ENCODE data around the gene ETV7.

The ETV7 gene

DNA sequence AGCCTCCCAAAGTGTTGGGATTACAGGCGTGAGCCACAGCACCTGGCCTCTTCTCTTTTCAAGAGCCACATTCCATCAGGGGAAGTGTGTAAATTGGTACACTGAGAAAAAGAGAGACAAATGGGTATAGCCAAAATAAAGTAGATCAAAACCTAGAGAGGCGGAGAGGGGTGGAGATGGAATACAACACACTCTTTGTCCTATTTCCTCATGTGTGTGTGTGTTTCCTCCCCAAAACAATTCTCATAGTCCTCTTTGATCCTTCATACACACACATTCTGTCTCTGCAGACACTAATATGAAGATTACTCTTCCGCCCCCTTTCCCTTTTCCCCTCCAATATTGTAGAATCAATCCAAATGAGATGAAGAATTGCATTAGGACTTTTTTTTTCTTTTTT lies 39.2 kb upstream of the ETV7 start:
- DNase-seq (ENCODE audit: low spot score) = no peak
- no peak for TF ChIP-seq CTCF (IDR thresholded peaks at IDR 0.05; ENCODE audit: borderline replicate concordance, control extremely low read depth, extremely low read depth, insufficient read depth, missing control alignments)
- in situ Hi-C loops (cut with MboI; ENCODE audit: low sequenced_read_pairs, unreplicated experiment) = no loop called here

- peak; percentile 61 for TF ChIP-seq CTCF (IDR thresholded peaks at IDR 0.05; ENCODE audit: borderline replicate concordance, control extremely low read depth, extremely low read depth, insufficient read depth, missing control alignments)
- in situ Hi-C loops (cut with MboI; ENCODE audit: low sequenced_read_pairs, unreplicated experiment) = no loop called here
- peak; percentile 97 for DNase-seq (ENCODE audit: low spot score)
These were observed 35.8 kb upstream of the ETV7 start for GRCh38 chr6:36423101-36423824.

DNA sequence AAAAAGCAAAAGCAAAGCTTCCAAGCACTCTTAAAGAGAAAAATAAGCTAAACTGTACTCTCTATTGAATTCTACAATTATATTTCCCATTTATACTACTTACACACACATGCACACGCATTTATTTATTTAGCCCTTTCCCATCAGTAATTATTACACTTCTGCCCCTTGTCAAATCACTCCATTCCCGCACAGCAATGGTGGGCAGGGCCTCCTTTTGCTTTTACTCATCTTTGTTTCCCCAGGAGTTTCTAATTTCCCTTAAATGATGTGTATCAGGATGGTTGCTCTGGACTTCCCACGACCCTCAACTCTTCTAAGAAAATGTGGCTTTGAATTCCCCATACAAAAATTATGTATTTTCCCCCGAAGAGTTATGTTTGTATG lies 35.2 kb upstream of the ETV7 start:
- DNase-seq (ENCODE audit: low spot score) = no peak
- TF ChIP-seq CTCF (IDR thresholded peaks at IDR 0.05; ENCODE audit: borderline replicate concordance, control extremely low read depth, extremely low read depth, insufficient read depth, missing control alignments) = no peak
- in situ Hi-C loops (cut with MboI; ENCODE audit: low sequenced_read_pairs, unreplicated experiment) = no loop called here

DNA sequence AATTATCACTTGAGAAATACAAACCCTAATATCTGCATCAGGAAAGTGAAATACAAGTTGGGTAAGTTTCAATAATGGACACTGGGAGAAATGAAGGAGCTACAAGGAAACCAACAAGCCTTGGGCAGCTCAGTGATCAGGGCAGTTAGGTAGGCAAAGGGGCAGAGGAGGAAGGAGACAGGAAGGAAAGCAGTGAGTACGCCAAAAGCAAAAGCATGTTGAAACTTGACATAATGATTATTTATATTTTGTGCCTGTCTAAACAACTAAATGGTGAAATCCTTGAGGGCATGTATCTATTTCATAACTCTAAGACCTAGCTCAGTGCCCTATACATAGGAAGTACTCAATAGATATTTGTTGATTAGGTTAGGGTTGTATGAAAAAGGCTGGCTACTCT lies 31.8 kb upstream of the ETV7 start:
- TF ChIP-seq CTCF (IDR thresholded peaks at IDR 0.05; ENCODE audit: borderline replicate concordance, control extremely low read depth, extremely low read depth, insufficient read depth, missing control alignments) = no peak
- in situ Hi-C loops (cut with MboI; ENCODE audit: low sequenced_read_pairs, unreplicated experiment) = no loop called here
- DNase-seq (ENCODE audit: low spot score) = no peak

GRCh38 chr6:36418558-36418957 lies 31.1 kb upstream of the ETV7 start:
- in situ Hi-C loops (cut with MboI; ENCODE audit: low sequenced_read_pairs, unreplicated experiment) = no loop called here
- TF ChIP-seq CTCF (IDR thresholded peaks at IDR 0.05; ENCODE audit: borderline replicate concordance, control extremely low read depth, extremely low read depth, insufficient read depth, missing control alignments) = no peak
- DNase-seq (ENCODE audit: low spot score) = no peak

- DNase-seq (ENCODE audit: low spot score) = no peak
- no peak for TF ChIP-seq CTCF (IDR thresholded peaks at IDR 0.05; ENCODE audit: borderline replicate concordance, control extremely low read depth, extremely low read depth, insufficient read depth, missing control alignments)
- in situ Hi-C loops (cut with MboI; ENCODE audit: low sequenced_read_pairs, unreplicated experiment) = no loop called here
These were observed 27.0 kb upstream of the ETV7 start for GRCh38 chr6:36414481-36414880.
